SU-DHL-6 (cell line): ENCODE measurements around the gene INTS1.

Experiments
- H2AFZ ChIP-seq: fragments of 200-600 bp; sonication (generic); 2 replicates; pipeline ENCODE4 v1.6.1; 2014; ENCODE audit warnings: low read depth, mild to moderate bottlenecking, moderate library complexity, mixed read lengths, antibody characterized with exemption, low read length; ENCODE audit not compliant: severe bottlenecking
- H3F3A ChIP-seq: fragments of 200-600 bp; shearing (Covaris generic); 2 replicates; pipeline ENCODE4 v1.6.0; 2016; ENCODE audit warnings: antibody characterized with exemption, mild to moderate bottlenecking; ENCODE audit not compliant: insufficient read depth
- H3K27ac ChIP-seq: fragments of 200-600 bp; sonication (generic); 2 replicates; pipeline ENCODE4 v1.5.1; 2016; ENCODE audit warnings: low read depth, mild to moderate bottlenecking, low read length, moderate library complexity, mixed read lengths
- H3K27me3 ChIP-seq: fragments of 200-600 bp; sonication (generic), shearing (Covaris generic); 2 replicates; pipeline ENCODE4 v1.6.0; 2014; ENCODE audit warnings: mild to moderate bottlenecking, low read length
- H3K36me3 ChIP-seq: fragments of 200-600 bp; sonication (generic); 2 replicates; pipeline ENCODE4 v1.6.1; 2014; ENCODE audit warnings: mild to moderate bottlenecking, low read length, mixed read lengths
- H3K4me2 ChIP-seq: fragments of 300-600, 200-600 bp; shearing (Covaris generic), sonication (generic); 2 replicates; pipeline ENCODE4 v1.6.0; 2014; ENCODE audit warnings: low read length, low read depth, mild to moderate bottlenecking; ENCODE audit not compliant: poor library complexity, severe bottlenecking
- H3K4me3 ChIP-seq: fragments of 200-600 bp; sonication (generic); 2 replicates; pipeline ENCODE4 v1.5.1; 2014; ENCODE audit warnings: antibody characterized with exemption, low read length, mild to moderate bottlenecking, mixed read lengths; ENCODE audit not compliant: insufficient read depth, poor library complexity, severe bottlenecking
- H3K79me2 ChIP-seq: fragments of 200-600 bp; sonication (generic); 2 replicates; pipeline ENCODE4 v1.6.1; 2014; ENCODE audit warnings: mild to moderate bottlenecking, low read length, moderate library complexity; ENCODE audit not compliant: insufficient read depth
- H3K9ac ChIP-seq: fragments of 200-600 bp; sonication (generic); 2 replicates; pipeline ENCODE4 v1.7.0; 2014; ENCODE audit warnings: mild to moderate bottlenecking, low read length
- H3K9me2 ChIP-seq: fragments of 200-600 bp; sonication (generic); replicated peaks from 2 replicates; pipeline ENCODE4 v1.6.1; 2014; ENCODE audit warnings: low read length; ENCODE audit not compliant: insufficient read depth
- H3K9me3 ChIP-seq: fragments of 200-600 bp; sonication (generic); 2 replicates; pipeline ENCODE4 v1.6.1; 2014; ENCODE audit warnings: low read length, mixed read lengths; ENCODE audit not compliant: insufficient read depth
- H4K20me1 ChIP-seq: fragments of 200-600 bp; sonication (generic); 2 replicates; pipeline ENCODE4 v1.6.1; 2014; ENCODE audit warnings: low read depth, mild to moderate bottlenecking, antibody characterized with exemption, low read length, moderate library complexity, mixed read lengths
- CTCF ChIP-seq: fragments of 200-600 bp; sonication (generic); IDR thresholded peaks from one replicate; pipeline ENCODE4 v1.5.1; 2017; ENCODE audit warnings: antibody characterized with exemption, mild to moderate bottlenecking, low read length, moderate library complexity; ENCODE audit not compliant: insufficient read depth, poor library complexity, severe bottlenecking
- EZH2phosphoT487 ChIP-seq: fragments of 200-600 bp; sonication (generic), shearing (Covaris generic); conservative IDR thresholded peaks from 2 replicates; pipeline ENCODE4 v1.6.1; 2018; ENCODE audit warnings: mild to moderate bottlenecking, antibody characterized with exemption, low read length, moderate library complexity, mixed read lengths

The INTS1 gene

GRCh38 chr7:1546909-1547776 lies 43.0 kb upstream of the INTS1 start:
- no peaks in the 10 kb centered on the region for H3K27me3 ChIP-seq

GRCh38 chr7:1546274-1546908 lies 42.2 kb upstream of the INTS1 start:
- Histone ChIP-seq H3K4me3 (no peak overlapping the region), H3F3A (no peaks in the 10 kb centered on the region), H3K27me3 (no peaks in the 10 kb centered on the region), H3K27ac (no peak overlapping the region), H4K20me1 (0 out of 2 replicates have a peak, but pooled peaks cover 4% of the 10 kb centered on the region), H3K4me2 (no peak overlapping the region), H3K9ac (no peak overlapping the region), H3K36me3 (no peaks in the 10 kb centered on the region), H3K9me2 (no peaks in the 10 kb centered on the region), H3K79me2 (no peaks in the 10 kb centered on the region), H2AFZ (no peak overlapping the region), H3K9me3 (no peaks in the 10 kb centered on the region)
- TF ChIP-seq CTCF (no peak), EZH2phosphoT487 (no peak)

More at GRCh38 chr7:1546909-1547776, 43.0 kb upstream of the INTS1 start:
- Histone ChIP-seq H3F3A (no peaks in the 10 kb centered on the region), H3K9me2 (no peaks in the 10 kb centered on the region), H3K9ac (no peak overlapping the region), H3K36me3 (no peaks in the 10 kb centered on the region), H3K79me2 (no peaks in the 10 kb centered on the region), H3K4me3 (no peak overlapping the region), H2AFZ (no peak overlapping the region), H3K9me3 (no peaks in the 10 kb centered on the region), H3K4me2 (no peak overlapping the region), H4K20me1 (0 out of 2 replicates have a peak, but pooled peaks cover 4% of the 10 kb centered on the region), H3K27ac (no peak overlapping the region)
- TF ChIP-seq CTCF (no peak), EZH2phosphoT487 (no peak)

- H3K27me3 ChIP-seq = no peaks in the 10 kb centered on the region
- no peaks in the 10 kb centered on the region for H3K36me3 ChIP-seq
- H2AFZ ChIP-seq = no peak overlapping the region
- H3K4me3 ChIP-seq = no peak overlapping the region
- no peak overlapping the region for H3K4me2 ChIP-seq
- 0 out of 2 replicates have a peak, but pooled peaks cover 4% of the 10 kb centered on the region for H4K20me1 ChIP-seq
- no peaks in the 10 kb centered on the region for H3K9me3 ChIP-seq
- H3F3A ChIP-seq = no peaks in the 10 kb centered on the region
- H3K79me2 ChIP-seq = no peaks in the 10 kb centered on the region
- H3K9me2 ChIP-seq = no peaks in the 10 kb centered on the region
- H3K27ac ChIP-seq = no peak overlapping the region
- no peak overlapping the region for H3K9ac ChIP-seq
- TF ChIP-seq EZH2phosphoT487 (no peak), CTCF (no peak)
Measured at GRCh38 chr7:1545417-1546246, 41.4 kb upstream of the INTS1 start.
